Activated CD8-positive, alpha-beta memory T cell treated with anti-CD3 and anti-CD28 coated beads, Interleukin-2, amount 50 U/mL, for 24 hours (primary cell): ENCODE results near the gene ITGB3.

Source experiments
- DNase-seq: peaks from one replicate; pipeline ENCODE4 v3.0.0-alpha.2; 2020; ENCODE audit errors: extremely low read depth

The ITGB3 gene

DNA sequence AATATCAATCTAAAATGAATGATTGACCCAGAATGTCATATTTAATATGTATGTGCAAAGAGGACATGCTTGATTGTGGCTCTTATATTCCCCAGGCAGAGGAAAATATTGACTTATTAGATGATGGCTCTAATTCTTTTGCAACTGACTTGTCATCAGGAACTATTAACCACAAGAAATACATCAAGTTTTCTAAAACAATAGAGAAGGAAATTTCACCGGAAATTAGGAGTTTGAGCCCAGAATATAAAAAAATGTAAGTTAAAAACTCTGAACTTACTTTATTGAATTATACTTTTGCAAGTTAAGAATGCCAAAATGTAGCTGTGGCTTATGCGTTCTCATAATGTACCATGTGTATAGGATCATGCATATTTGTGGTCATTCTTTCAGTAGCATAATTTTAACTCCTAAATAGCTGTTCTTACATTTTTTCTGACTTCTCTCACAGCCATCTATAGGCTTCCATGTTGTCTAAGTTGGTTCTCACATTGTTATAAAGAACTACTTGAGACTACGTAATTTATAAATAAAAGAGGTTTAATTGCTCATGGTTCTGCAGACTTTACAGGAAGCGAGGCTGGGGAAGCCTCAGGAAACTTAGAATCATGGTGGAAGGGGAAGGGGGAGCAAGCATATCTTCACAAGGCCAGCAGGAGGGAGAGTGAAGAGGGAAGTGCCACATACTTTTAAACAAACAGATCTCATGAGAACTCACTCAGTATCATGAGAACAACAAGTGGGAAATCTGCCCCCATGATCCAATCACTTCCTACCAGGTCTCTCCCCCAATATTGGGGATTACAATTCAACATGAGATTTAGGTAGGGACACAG lies 81.7 kb downstream of the ITGB3 start:
- DNase-seq, result no peak

DNA sequence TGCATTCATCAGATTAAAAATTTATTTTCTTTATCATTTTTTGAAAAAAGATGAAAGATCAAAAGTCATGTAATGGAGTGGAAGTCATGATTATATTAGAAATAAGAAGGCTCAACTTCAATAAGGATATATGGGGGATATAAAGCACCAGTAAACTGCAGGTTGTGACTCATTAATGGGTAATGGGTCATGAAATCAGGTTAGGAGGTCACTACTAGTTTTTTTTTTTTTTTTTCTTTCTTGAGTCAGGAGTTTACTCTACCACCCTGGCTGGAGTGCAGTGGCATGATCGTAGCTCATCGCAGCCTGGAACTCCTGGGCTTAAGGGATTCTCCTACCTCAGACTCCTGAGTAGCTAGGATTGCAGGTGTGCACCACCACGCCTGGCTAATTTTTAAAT lies 84.4 kb downstream of the ITGB3 start:
- no peak for DNase-seq

DNA sequence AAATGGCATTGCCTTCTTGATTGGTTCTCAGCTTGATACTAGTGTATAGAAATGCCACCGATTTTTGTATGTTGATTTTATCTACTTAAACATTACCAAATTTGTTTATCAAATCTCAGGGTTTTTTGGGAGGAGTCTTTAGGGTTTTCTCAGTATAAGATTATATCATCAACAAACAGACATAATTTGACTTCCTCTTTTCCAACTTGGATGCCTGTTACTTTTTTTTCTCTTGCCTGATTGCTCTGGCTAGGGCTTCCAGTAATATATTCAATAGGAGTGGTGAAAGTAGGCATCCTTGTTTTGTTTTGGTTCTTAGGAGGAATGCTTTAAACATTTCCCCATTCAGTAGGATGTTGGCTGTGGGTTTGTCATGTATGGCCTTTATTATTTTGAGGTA lies 99.2 kb downstream of the ITGB3 start:
- DNase-seq, result no peak

DNA sequence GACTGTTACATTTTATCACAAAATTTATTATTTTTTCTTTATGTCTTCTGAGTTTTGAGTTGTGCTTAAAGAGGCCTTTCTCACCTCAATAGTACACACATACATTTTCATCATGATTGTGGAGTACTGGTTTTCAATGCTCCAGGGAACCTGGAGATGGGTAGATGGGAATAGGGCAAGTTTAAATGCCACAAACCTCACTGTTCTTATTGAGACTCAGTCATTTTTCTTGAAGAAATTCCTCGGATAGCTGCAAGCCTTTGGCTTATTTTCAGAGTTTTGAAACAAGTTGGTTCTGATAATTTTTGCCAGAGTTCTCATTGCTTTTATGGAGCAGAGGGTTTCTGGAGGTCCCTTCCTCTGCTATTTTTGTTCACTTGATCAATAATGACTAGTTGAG lies 105.0 kb downstream of the ITGB3 start:
- no peak for DNase-seq
